NCI-H1092 (cell line): Measurements from ENCODE around the gene USPL1.
"Not testable (repeated sequence)": the region's sequence is repeated elsewhere in the genome, so short reads cannot be mapped to it uniquely, and the experiment has no call there.

ENCODE experiments used
- DNase-seq: peaks from one replicate; lab custom pipeline; 2025; lab: John Stamatoyannopoulos, UW

The USPL1 gene

GRCh38 chr13:30616927-30617314, 799 bp upstream of the USPL1 start:
- DNase-seq: peak; percentile 55

DNA sequence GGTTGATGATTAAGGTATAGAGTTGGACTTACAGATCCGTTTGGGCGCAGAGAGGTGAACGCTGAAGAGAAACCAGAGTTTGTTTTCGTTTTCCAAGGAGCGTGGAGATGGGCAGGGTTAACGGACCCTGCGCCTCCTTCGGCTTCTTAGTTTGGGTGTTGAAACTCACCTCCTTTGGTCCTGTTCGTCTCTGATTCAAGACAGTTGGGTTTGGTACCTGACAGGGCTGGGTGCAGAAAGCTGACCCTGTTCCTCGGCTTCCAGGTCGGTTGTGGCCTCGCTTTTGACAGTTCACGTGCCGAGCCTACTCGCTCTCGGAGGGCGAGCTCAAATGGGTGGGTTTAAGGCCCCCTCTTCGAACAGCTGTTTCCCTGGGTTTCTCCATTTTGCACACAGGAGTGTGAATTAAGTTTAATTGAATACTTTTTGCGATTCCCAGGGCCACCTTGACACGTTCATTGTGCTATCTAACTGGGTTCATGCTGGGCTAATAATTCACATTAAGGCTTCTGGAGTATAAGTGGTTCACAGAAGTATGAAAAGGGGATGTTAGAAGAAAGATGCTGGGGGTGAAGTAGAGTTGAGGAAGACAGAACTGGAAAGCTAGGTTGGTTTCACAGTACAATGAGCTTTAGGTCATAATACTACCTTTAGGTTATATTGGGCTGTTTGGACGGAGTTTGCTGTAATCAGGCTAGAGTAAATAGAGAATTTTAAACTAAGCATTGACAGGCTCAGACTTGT, 638 bp downstream of the USPL1 start:
- DNase-seq: no peak

- no peak for DNase-seq
Observed at GRCh38 chr13:30618930-30619279, 1.2 kb downstream of the USPL1 start.

GRCh38 chr13:30619731-30620130, 2.0 kb downstream of the USPL1 start:
- DNase-seq: no peak

DNA sequence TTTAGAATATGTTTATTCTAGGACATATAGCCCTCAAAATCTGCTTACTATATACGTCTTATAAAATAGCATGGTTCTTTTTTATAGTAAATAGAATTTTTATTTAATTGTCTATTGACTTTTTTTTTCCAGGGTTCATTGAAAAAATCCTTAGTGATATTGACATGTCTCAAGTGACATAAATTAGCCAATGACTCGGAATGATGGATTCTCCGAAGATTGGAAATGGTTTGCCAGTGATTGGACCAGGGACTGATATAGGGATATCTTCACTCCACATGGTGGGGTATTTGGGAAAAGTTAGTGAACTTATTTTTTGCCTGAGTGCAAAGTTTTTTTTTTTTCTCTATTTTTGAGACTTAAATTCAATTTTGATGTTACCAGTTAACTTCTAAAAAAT, 3.2 kb downstream of the USPL1 start:
- DNase-seq: no peak

DNA sequence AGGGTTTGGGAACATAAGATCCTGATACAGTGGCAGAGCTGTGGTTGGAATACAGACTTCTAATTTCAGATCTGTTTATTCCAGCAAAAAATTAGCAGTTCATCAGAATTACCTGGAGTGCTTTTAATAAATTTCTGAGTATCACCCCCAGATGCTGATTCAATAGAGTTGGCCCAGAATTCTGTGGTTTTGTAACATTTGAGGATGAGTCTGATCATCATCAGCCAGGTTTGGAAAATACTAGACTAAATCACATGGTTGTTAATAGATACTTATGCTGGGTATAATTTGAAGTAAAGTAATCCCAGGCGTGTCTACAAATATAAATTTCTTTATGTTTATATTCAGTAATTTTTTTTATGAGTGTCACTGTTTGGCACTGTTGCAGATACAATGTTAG, 4.8 kb downstream of the USPL1 start:
- no peak for DNase-seq

DNA sequence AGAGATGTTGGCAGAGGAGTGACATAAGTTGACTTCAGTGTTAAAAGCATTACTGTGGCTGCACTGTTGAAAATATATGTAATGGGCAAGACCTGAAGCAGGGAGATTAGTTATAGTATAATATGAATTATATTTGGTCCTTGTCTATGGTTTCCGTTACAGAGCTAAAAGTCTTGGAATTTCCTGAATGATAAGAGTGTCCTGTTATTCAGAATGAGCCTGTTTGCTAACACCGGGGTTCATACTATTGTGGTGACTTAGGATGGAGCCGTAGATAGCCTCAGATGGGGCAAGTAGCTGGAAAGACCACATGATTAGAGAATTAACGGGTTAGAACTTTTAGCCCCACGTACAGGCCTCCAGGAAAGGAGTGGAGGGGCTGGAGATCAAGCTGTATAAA, 5.7 kb downstream of the USPL1 start:
- no peak for DNase-seq

DNA sequence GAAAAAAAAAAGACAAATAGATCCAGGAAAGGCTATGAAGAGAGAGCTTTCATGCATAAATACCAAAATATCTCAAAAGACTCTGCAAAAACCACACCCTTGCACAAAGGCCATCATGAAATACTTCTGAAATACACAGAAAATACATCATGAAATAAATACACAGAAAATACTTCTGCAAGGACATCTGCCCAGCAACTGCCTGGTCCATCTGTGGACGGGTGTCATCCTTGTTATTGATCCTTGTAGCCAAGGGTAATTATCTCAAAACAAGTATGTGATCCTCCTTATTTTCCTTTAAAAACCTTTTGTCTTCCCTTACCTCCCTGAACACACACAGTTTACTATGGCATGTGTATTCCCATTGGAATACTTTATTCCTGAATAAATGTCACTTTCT, 6.9 kb downstream of the USPL1 start:
- no peak for DNase-seq

DNA sequence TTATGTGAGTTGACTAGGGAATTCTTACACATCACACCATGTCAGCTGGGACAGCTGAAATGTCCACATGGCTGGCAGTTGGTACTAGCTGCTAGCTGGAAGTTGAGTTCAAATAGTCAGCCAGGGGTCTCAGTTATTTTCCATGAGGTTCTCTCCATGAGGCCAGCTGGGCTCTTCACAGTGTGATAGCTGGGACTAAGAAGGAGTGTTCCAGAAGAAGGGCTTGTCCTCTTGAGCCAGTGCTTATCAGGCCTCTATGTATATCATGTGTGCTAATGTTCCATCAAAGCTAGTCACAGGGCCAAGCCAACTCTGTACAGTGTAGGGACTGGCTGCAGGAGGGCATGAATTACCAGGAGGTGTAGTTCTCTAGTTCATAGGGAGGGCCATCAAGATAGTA, 11.8 kb downstream of the USPL1 start:
- no peak for DNase-seq

DNA sequence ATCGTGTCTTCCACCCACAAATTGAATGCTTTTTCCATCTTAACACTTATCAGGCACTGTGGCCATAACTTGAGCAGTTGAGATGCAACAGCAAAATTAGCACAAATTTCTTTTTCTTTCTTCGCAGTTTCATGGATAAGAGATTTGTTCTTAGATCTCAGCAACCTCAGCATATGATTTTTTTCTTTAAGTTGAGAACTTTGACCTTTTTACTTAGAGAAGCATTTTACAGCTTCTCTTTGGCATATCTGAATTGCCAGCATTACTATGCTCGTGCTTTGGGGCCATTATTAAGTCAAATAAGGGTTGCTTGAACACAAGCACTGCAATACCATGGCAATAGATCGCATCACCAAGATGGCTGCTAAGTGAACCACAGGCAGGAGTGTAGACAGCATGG, 16.1 kb downstream of the USPL1 start:
- DNase-seq: no peak

- DNase-seq: no peak
Observed at GRCh38 chr13:30634838-30635237, 17.1 kb downstream of the USPL1 start.

DNA sequence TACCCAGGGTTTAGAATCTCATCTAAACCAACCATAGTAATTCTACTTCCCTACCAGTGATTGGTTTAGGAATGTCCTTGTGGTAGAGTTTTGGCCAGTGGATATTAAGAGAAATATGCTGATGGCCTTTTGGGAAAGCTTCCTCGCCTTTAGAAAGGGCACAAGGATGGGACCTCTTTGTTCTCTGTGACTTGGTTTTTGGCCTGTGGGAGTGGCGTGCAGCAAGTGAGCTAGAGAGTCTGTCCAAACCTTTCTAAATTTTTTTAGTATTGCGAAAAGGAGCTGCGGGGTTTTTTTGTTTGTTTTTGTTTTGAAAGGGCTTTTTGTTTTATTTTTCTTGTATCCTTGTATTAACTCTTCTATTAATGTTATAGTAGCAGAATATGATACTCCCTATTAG, 20.6 kb downstream of the USPL1 start:
- DNase-seq: no peak

GRCh38 chr13:30639671-30640070, 22.0 kb downstream of the USPL1 start:
- no peak for DNase-seq

DNA sequence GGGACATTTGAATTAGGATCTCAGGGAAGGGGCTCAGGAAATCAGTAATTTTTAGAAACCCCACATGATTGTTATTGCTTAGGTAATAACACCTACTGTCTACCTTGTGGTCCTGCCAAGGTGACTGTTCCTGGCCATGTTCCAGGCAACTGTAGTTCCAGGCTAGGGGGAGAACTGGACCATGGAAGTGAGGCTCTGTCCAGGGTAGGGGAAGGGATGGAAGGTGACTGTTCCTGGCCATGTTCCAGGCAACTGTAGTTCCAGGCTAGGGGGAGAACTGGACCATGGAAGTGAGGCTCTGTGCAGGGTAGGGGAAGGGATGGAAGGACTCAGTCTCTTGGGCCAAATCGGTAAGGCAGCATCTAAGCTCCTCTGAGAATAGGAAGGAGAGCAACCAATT, 23.5 kb downstream of the USPL1 start:
- not testable (repeated sequence) for DNase-seq

- no peak for DNase-seq
Observed at GRCh38 chr13:30645629-30646028, 27.9 kb downstream of the USPL1 start.

- no peak for DNase-seq
Observed at GRCh38 chr13:30647420-30647819, 29.7 kb downstream of the USPL1 start.

- DNase-seq: peak; percentile 1
Observed at GRCh38 chr13:30647824-30648521, 30.3 kb downstream of the USPL1 start.

DNA sequence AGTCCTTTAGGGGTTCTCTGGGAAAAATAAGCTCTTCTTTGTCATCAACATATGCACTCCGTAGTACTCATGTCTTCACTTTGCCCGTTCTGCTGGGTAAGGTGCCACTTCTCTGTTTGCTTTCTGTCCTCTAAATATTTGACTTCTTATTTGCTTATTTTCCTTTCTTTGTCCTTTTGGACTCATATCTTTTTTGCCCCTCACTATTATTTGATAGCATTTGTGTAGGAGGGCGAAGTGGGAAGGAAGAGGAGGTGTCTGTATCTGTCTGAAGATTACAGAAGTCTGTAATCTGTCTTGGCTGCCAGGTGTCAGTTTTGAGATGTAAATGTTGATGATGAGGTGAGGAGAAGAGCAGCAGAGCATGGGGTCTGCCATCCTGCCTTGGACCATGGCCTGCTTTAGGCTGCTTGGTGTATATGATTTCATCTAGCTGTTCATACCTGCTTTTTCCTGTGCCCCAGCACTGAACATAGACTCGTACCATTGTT, 30.8 kb downstream of the USPL1 start:
- no peak for DNase-seq

DNA sequence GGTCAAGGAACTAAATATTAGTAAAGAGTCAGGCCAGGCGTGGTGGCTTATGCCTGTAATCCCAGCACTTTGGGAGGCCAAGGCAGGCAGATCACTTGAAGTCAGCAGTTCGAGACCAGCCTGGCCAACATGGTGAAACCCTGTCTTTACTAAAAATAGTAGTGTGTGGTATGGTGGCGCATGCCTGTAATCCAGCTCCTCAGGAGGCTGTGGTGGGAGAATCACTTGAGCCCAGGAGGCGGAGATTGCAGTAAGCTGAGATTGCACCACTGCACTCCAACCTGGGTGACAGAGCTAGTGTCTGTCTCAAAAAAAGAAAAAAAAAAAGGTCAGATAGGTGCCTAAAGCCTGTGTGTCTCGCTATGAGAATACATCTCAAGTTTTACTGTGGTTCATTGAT, 33.9 kb downstream of the USPL1 start:
- not testable (repeated sequence) for DNase-seq

- DNase-seq: no peak
Observed at GRCh38 chr13:30652746-30653386, 35.1 kb downstream of the USPL1 start.

DNA sequence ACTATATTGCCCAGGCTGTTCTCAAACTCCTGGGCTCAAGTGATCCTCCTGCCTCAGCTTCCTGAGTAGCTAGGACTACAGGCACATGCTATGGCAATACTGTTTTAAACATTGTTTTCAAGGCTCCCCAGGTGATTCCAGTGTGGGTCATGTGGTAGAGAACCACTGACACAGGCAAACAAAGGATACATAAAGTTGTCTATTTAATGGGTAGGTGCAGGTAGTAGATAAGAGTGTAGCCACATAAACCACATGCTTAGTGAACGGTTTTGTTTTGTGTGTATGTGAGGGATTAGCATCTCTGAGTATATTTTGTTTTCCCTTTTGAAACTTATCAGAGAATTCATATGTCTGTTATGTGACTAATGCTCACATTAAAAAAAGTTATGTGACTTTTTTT, 36.7 kb downstream of the USPL1 start:
- DNase-seq: no peak

DNA sequence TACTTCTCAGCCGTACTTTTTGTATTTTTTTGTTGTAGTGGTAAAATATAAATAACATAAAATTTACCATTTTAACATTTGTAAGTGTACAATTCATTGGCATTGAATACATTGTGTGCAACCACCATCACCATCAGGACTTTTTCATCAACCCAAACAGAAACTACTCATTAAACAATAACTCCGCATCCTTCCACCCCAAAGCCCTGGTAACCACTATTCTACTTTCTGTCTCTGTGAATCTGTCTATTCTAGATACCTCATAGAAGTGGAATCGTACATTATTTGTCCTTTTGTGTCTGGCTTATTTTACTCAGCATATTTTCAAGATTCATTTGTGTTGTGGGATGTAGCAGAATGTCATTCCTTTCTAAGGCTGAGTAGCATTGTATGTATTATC, 38.5 kb downstream of the USPL1 start:
- DNase-seq: no peak

GRCh38 chr13:30659980-30660379, 42.3 kb downstream of the USPL1 start:
- no peak for DNase-seq
